Liver (tissue), 9 donors: ENCODE results near the gene OOSP4A. TPM values are rescaled to one million over a fixed set of nuclear protein-coding genes. Genes with fewer than 3 reads are reported as not detected.

Experiments used
- DNase-seq: peaks from one replicate; pipeline ENCODE4 v3.0.0-alpha.2; 2017; ENCODE audit warnings: low spot score
- H3K27ac ChIP-seq, 2 donors: one replicate each; pipeline ENCODE4 v1.7.0; 2013; ENCODE audit warnings: inconsistent platforms in 2 of 2, low read length in 2 of 2, control low read depth in 1 of 2, low read depth in 1 of 2, mild to moderate bottlenecking in 1 of 2
- H3K27me3 ChIP-seq, 4 donors: one replicate each; pipeline versions ENCODE4 v1.6.1 to v1.7.0; 2013; ENCODE audit warnings: low read length in 3 of 4, inconsistent platforms in 1 of 4, mild to moderate bottlenecking in 1 of 4, moderate library complexity in 1 of 4; ENCODE audit not compliant: control insufficient read depth in 4 of 4, insufficient read depth in 4 of 4
- H3K36me3 ChIP-seq, 4 donors: one replicate each; pipeline versions ENCODE4 v1.6.1 to v1.7.0; 2013; ENCODE audit warnings: low read length in 3 of 4, mild to moderate bottlenecking in 3 of 4, low read depth in 1 of 4, moderate library complexity in 1 of 4; ENCODE audit not compliant: control insufficient read depth in 4 of 4, insufficient read depth in 3 of 4
- H3K4me1 ChIP-seq, 4 donors: one replicate each; pipeline versions ENCODE4 v1.6.1 to v1.7.0; 2013; ENCODE audit warnings: low read length in 3 of 4, mild to moderate bottlenecking in 3 of 4, moderate library complexity in 1 of 4; ENCODE audit not compliant: control insufficient read depth in 4 of 4, insufficient read depth in 4 of 4
- H3K4me3 ChIP-seq, 3 donors: one replicate each; pipeline versions ENCODE4 v1.6.1 to v1.7.0; 2013; ENCODE audit warnings: low read length in 3 of 3, control low read depth in 1 of 3, low read depth in 1 of 3, mild to moderate bottlenecking in 1 of 3
- H3K9ac ChIP-seq, 2 donors: one replicate each; pipeline ENCODE4 v1.7.0; 2013; ENCODE audit warnings: low read length in 2 of 2, mild to moderate bottlenecking in 2 of 2, moderate library complexity in 2 of 2, control low read depth in 1 of 2, low read depth in 1 of 2
- H3K9me3 ChIP-seq, 4 donors: one replicate each; pipeline versions ENCODE4 v1.6.1 to v1.7.0; 2013; ENCODE audit warnings: low read length in 3 of 4; ENCODE audit not compliant: control insufficient read depth in 4 of 4
- ATF3 ChIP-seq: IDR thresholded peaks from 2 replicates; pipeline ENCODE4 v1.6.1; 2016; ENCODE audit warnings: antibody characterized with exemption
- FOXA2 ChIP-seq: IDR thresholded peaks from 2 replicates; pipeline ENCODE4 v1.6.1; 2016; ENCODE audit warnings: antibody characterized with exemption
- HNF4A ChIP-seq, 2 donors: conservative IDR thresholded peaks; 2 replicates each; pipeline ENCODE4 v1.6.1; 2016; ENCODE audit warnings: antibody characterized with exemption in 2 of 2, mild to moderate bottlenecking in 2 of 2
- HNF4G ChIP-seq: IDR thresholded peaks from 2 replicates; pipeline ENCODE4 v1.6.1; 2016; ENCODE audit warnings: antibody characterized with exemption
- JUND ChIP-seq, 2 donors: IDR thresholded peaks; 2 replicates each; pipeline ENCODE4 v1.6.1; 2016; ENCODE audit warnings: antibody characterized with exemption in 2 of 2
- NR2F2 ChIP-seq: IDR thresholded peaks from 2 replicates; pipeline ENCODE4 v1.6.1; 2016; ENCODE audit warnings: antibody characterized with exemption
- RAD21 ChIP-seq, 2 donors: IDR thresholded peaks; 2 replicates each; pipeline ENCODE4 v1.6.1; 2016; ENCODE audit warnings: antibody characterized with exemption in 2 of 2, mild to moderate bottlenecking in 2 of 2
- REST ChIP-seq: IDR thresholded peaks from 2 replicates; pipeline ENCODE4 v1.6.1; 2016; ENCODE audit warnings: antibody characterized with exemption, mild to moderate bottlenecking
- RXRA ChIP-seq, 2 donors: IDR thresholded peaks; 2 replicates each; pipeline ENCODE4 v1.6.1; 2017 to 2018; ENCODE audit warnings: antibody characterized with exemption in 2 of 2, mild to moderate bottlenecking in 1 of 2
- SP1 ChIP-seq: IDR thresholded peaks from 2 replicates; pipeline ENCODE4 v1.6.1; 2018; ENCODE audit warnings: antibody characterized with exemption, mild to moderate bottlenecking
- YY1 ChIP-seq: IDR thresholded peaks from 2 replicates; pipeline ENCODE4 v1.6.1; 2016; ENCODE audit warnings: antibody characterized with exemption, mild to moderate bottlenecking
- WGBS: extraction: QIAGEN DNeasy Blood & Tissue Kit; methylation state at CpG from one replicate; pipeline ENCODE4 v1.1.7; 2013; 5-methylcytosine and 5-hydroxymethylcytosine counted together
- polyA plus RNA-seq, 2 donors: library from polyadenylated mRNA; stranded (reverse) in 1 of 2; unstranded in 1 of 2; fragments of 200-250 nt in 1 of 2; fragments of >200 nt in 1 of 2; fragmentation: Nextera tagmentation in 1 of 2; extraction: Ambion mirVana in 1 of 2; gene quantifications; one replicate each; pipeline versions ENCODE4 v1.2.1 to v1.2.3, GENCODE V29; 2013 to 2015
- total RNA-seq, 2 donors: library from RNA; depleted of rRNA; stranded (reverse); fragments of >200 nt; gene quantifications; one replicate each; pipeline ENCODE4 v1.2.3, GENCODE V29; 2014
- donor health status: healthy.
- donor health status: healthy.
- donor health status: healthy.
- donor health status: healthy.
- donor health status: healthy.

The OOSP4A gene
- total and polyA plus RNA-seq, 4 donors, result not detected

GRCh38 chr11:60003729-60004128 lies 39.9 kb downstream of the OOSP4A start (continued):
- no peak for TF ChIP-seq REST

GRCh38 chr11:60005360-60005759 lies 41.5 kb downstream of the OOSP4A start:
- TF ChIP-seq ATF3 (no peak), FOXA2 (no peak), SP1 (no peak), NR2F2 (no peak), JUND (IDR thresholded peaks at IDR 0.05) (no peak), YY1 (no peak), HNF4A (conservative IDR thresholded peaks at IDR 0.05) (no peak), RAD21 (IDR thresholded peaks at IDR 0.05) (no peak), REST (no peak), RXRA (IDR thresholded peaks at IDR 0.05) (no peak)
- WGBS, result 95% methylated on average over 1 of the region's 1 CpG
- DNase-seq, result no peak

GRCh38 chr11:60016881-60017280 lies 53.0 kb downstream of the OOSP4A start, which contains the start of gene OOSP4B:
Gene OOSP4B, plus strand, starts transcription at chr11:60017181.
- H3K4me3 ChIP-seq, result no peak within 1 kb of the TSS
- no peaks in the 10 kb centered on the region for H3K4me1 ChIP-seq
- no peaks in the 10 kb centered on the region for H3K9me3 ChIP-seq
- no peaks in the 10 kb centered on the region for H3K36me3 ChIP-seq
- WGBS, result 89% methylated on average over 1 of the region's 1 CpG
- DNase-seq, result no peak
- no peaks in the 10 kb centered on the region for H3K27me3 ChIP-seq
- H3K9ac ChIP-seq, result no peak within 1 kb of the TSS
- no peak within 1 kb of the TSS for H3K27ac ChIP-seq
- no peak for TF ChIP-seq HNF4G

More at GRCh38 chr11:60005360-60005759, 41.5 kb downstream of the OOSP4A start:
- Histone ChIP-seq H3K27ac (no peak overlapping the region), H3K36me3 (no peaks in the 10 kb centered on the region), H3K9me3 (peaks cover 0 to 3% (median 2%) of the 10 kb centered on the region in 4 donors), H3K9ac (no peak overlapping the region), H3K27me3 (no peaks in the 10 kb centered on the region), H3K4me3 (no peak overlapping the region), H3K4me1 (no peaks in the 10 kb centered on the region)
